ENCODE measurements around the gene CRYGN.

CRYGN gene

GRCh38 chr7:151405056-151405455, 34.9 kb downstream of the CRYGN start:
- DNase-seq = no peak

- DNase-seq = no peak
Measured at GRCh38 chr7:151404216-151405011, 35.5 kb downstream of the CRYGN start.

GRCh38 chr7:151403764-151404163, 36.2 kb downstream of the CRYGN start:
- DNase-seq = no peak

GRCh38 chr7:151402029-151402835, 37.7 kb downstream of the CRYGN start:
- no peak for DNase-seq

- no peak for DNase-seq
Measured at GRCh38 chr7:151400626-151401315, 39.2 kb downstream of the CRYGN start.

- DNase-seq = no peak
Measured at GRCh38 chr7:151399906-151400305, 40.0 kb downstream of the CRYGN start.

GRCh38 chr7:151399305-151399601, 40.7 kb downstream of the CRYGN start:
- no peak for DNase-seq

- no peak for DNase-seq
Measured at GRCh38 chr7:151398446-151399304, 41.3 kb downstream of the CRYGN start.

- no peak for DNase-seq
Measured at GRCh38 chr7:151397026-151397425, 42.9 kb downstream of the CRYGN start.

- DNase-seq = no peak
Measured at GRCh38 chr7:151396328-151396970, 43.5 kb downstream of the CRYGN start.

GRCh38 chr7:151395036-151395367, 44.9 kb downstream of the CRYGN start:
- DNase-seq = no peak

- DNase-seq = no peak
Measured at GRCh38 chr7:151394076-151395035, 45.6 kb downstream of the CRYGN start.

GRCh38 chr7:151393031-151393977, 46.6 kb downstream of the CRYGN start:
- DNase-seq = no peak

- DNase-seq = no peak
Measured at GRCh38 chr7:151392426-151392825, 47.5 kb downstream of the CRYGN start.

- DNase-seq = no peak
Measured at GRCh38 chr7:151392002-151392401, 47.9 kb downstream of the CRYGN start.

- no peak for DNase-seq
Measured at GRCh38 chr7:151391358-151391730, 48.6 kb downstream of the CRYGN start.

- DNase-seq = no peak
Measured at GRCh38 chr7:151390598-151391357, 49.2 kb downstream of the CRYGN start.

GRCh38 chr7:151389768-151390597, 50.0 kb downstream of the CRYGN start:
- no peak for DNase-seq
